GM10266 (cell line): ENCODE results near the gene ABHD6.

Experiments
- DNase-seq: peaks from one replicate; pipeline ENCODE4 v3.0.0; 2012; ENCODE audit errors: extremely low spot score
- CTCF ChIP-seq: IDR thresholded peaks from 2 replicates; pipeline ENCODE4 v1.5.1; 2012; ENCODE audit warnings: mild to moderate bottlenecking, low read depth; ENCODE audit not compliant: control insufficient read depth, insufficient read depth; ENCODE audit errors: missing control alignments

ABHD6 gene

DNA sequence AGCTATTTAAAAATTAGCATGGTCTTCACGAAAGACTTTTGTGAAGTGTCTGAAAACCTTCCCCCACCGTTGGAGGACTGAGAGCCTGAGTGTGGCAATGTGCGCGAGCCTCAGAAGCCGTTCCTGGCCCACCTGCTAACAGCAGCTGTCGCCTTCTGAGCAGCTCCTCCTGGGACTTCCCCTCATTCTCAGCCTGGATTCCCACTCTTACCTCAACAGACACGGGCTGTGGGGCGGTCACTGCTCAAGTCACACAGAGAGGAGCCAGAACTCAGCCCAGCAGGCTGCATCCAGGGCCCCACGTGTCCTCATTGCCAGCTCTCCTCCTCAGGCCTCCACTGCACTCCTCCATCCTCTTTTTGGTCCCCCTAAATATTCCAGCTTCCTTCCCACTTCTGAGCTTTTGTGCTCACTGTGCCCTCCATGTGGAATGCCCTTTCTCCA, 34.7 kb upstream of the ABHD6 start:
- no peak for TF ChIP-seq CTCF

DNA sequence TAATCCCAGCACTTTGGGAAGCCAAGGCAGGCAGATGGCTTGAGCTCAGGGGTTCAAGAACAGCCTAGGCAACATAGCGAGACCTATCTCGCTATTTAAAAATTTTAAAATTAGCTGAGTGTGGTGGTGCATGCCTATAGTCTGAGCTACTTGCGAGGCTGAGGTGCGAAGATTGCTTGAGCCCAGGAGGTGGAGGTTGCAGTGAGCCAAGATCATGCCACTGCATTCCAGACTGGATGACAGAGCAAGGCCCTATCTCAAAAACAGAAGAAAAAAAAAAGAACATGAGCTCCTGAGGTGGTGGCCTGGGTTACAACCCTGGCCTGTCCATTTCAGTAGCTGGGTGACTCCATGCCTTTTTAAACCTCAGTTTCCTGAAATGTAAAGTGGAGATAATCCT, 34.1 kb upstream of the ABHD6 start:
- no peak for TF ChIP-seq CTCF
- no peak for DNase-seq

More for the DNA sequence above, 34.7 kb upstream of the ABHD6 start:
- peak; percentile 49 for DNase-seq

DNA sequence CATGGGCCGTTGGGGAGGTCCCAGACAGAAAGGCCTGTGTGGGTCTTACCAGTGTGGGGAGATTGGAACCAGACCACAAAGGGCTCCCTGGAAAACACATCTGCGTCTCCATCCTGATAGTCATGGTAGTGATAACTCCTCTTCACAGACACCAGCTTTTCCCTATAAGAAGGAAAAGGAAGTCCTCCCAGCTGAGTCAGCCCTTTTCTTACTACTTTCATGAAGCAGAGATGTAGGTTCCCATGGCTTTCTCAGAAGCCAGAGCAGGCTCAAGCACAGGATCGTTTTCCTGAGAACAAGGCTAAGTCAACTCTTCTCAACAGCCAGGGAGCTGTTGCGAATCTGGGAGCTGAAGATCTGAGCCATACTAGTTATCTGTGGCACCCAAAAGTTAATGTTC, 32.9 kb upstream of the ABHD6 start:
- TF ChIP-seq CTCF: no peak
- no peak for DNase-seq

DNA sequence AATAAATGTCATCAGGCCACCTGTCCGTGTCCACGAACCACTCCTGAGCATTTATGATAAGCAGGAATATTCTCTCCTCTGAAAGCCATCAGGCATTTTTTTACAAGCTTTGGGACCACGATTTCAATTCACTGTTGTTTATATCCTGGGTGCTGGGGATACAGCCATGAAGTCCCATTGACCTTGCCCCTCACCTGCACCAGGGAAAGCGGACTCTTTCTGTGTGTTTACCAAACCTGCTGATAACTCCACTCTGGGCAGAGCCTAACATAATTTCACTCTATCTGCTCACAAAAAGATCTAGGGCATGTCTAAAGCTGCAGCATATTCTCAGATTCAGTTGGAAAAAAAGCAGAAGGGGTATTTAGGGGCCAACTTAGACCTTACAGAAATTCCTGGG, 31.6 kb upstream of the ABHD6 start:
- no peak for TF ChIP-seq CTCF
- no peak for DNase-seq

GRCh38 chr3:58206406-58207011, 31.1 kb upstream of the ABHD6 start:
- no peak for TF ChIP-seq CTCF
- no peak for DNase-seq

- no peak for TF ChIP-seq CTCF
- DNase-seq: no peak
These were observed 29.6 kb upstream of the ABHD6 start for GRCh38 chr3:58207954-58208353.

DNA sequence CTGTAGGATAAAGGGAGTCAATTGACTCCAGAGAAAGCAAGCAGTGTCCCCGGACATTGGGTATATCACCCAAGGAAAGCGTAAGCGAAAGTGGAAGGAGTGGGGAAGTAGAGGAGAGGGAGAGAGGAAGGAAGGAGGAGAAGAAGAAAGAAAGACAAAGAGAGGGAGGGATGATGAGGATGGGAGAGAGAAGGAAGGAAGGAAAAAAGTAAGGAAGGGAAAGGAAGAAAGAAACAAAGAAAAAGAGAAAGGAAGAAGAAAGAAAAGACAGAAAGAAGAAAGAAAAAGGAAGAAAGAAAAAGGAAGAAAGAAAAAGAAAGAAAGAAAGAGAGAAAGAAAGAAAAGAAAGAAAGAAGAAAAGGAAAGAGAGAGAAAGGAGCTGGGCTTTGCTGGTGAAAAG, 27.7 kb upstream of the ABHD6 start:
- no peak for TF ChIP-seq CTCF
- no peak for DNase-seq
